Activated T-cell treated with anti-CD3 and anti-CD28 coated beads for 1 hour (primary cell): ENCODE results near the gene COA3.

Source experiments
- DNase-seq: peaks from one replicate; pipeline ENCODE4 v3.0.0-alpha.2; 2020; ENCODE audit warnings: low read depth

COA3 gene

DNA sequence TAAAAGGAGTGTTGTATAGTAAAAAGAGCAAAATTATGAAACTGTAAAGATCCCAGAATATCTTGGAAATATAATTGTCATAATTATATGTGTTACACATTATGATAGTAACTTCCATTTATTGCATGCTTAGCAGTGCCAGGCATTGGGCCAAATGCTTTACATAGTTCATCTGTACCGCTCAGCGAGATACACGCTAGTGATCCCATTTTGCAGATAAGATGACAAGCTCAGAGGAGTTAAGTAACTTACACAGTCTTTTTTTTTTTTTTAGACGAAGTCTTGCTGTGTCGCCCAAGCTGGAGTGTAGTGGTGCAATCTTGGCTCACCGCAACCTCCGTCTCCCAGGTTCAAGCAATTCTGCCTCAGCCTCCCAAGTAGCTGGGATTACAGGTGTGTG, 46.9 kb downstream of the COA3 start:
- DNase-seq = no peak

DNA sequence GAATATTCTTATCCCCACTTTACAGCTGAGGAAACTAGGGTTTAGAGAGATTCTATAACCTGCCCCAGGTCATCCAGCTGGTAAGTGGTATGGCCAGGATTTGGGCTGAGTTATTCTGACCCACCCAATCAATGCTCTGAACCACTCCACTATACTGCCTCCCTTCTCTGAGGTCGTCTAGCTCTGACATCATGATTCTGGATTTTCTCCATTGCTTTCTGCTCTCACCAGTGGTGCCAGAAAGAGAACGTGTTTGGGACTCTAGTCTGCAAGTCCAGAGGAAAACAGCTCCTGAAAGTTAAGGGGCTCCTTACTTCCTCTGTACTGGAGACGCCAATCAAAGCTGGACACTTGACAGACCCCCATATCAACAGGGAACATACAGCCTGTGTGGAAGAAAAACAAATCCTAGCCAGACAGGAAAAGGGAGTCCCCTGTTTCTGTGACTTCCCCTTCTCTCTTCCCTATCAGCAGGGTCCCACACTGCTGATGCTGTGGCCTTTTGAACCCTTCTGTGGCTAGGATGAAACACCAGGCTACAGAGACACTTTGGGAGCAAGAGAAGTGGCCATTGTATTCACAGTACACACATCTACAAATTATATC, 47.7 kb downstream of the COA3 start:
- DNase-seq = no peak

GRCh38 chr17:42748908-42749798, 49.4 kb downstream of the COA3 start:
- no peak for DNase-seq

DNA sequence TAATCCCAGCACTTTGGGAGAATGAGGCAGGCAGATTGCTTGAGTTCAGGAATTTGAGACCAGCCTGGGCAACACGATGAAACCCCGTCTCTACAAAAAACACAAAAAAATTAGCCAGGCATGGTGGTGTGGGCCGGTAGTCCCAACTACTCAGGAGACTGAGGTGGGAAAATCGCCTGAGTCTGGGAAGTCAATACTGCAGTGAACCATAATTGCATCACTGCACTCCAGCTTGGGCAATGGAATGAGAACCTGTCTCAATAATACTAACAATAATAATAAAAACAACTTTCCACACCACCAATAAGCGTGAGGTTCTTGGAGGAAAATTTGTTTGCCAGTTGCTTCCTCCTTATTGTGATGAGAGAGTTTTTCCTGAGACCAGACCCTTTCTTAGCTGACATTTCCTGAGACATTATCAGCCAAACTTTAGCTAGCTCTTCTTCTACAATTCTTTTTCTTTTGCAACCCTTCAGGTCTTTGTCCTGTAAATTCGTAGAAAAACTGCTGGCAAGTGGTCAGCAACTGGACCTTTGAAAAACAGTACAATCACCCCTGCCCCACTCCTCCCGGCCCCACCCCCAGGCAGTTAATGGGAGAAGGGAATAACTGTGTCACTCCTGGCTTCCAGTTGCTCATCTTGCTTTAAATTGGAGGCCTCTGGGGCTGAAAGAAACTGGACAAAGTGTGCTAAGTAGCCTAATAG, 50.1 kb downstream of the COA3 start:
- no peak for DNase-seq
